OCI-LY1 (cell line): ENCODE results near the gene LPO.

Experiments used
- EZH2 ChIP-seq: fragments of 200-600 bp; sonication (generic), shearing (Covaris generic); IDR thresholded peaks from 2 replicates; pipeline ENCODE4 v1.8.0; 2017; ENCODE audit warnings: borderline replicate concordance, mixed run types, mild to moderate bottlenecking, antibody characterized with exemption, low read length, moderate library complexity, mixed read lengths
- TF ChIP-seq, protein P1 (sequence below): fragments of 200-600 bp; sonication (generic), shearing (Covaris generic); IDR thresholded peaks from 2 replicates; pipeline ENCODE4 v1.5.1; 2017; ENCODE audit warnings: mild to moderate bottlenecking, antibody characterized with exemption, low read length, moderate library complexity, mixed read lengths

DNA sequence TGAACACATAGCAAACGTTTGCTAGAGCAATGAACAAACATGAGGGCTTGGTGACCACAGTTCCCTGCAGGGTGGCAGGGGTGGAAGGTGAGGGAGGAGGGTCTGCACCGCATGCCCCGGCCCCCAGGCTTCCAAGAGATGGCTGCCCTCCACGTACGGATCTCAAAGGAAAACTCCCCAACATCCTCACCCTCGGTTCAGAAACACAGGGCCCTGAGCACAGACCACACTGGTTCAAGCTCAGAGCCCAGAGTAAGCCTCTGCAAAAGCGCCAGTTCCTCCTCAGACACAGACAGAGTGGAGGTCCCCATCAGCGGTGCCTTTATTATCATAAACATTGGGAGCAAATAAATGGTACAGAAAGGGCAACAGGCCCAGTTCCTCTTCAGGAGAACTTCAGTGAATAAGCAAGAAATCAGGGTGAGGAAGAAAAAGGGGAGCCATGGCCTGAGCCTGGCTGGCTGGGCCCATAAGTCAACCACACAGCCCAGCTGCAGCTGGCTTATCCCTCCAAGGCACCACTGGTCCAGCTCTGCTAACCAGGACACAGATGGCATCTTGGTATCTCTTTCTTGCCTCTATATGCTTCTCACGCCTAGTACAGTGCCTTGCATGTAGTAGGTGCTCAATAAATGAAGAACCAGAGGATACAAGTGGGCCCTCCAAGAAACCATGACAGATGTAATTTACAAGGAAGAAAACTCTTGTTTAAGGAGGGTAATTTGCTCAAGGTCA lies 31.3 kb downstream of the LPO start:
- TF ChIP-seq, protein P1, sequence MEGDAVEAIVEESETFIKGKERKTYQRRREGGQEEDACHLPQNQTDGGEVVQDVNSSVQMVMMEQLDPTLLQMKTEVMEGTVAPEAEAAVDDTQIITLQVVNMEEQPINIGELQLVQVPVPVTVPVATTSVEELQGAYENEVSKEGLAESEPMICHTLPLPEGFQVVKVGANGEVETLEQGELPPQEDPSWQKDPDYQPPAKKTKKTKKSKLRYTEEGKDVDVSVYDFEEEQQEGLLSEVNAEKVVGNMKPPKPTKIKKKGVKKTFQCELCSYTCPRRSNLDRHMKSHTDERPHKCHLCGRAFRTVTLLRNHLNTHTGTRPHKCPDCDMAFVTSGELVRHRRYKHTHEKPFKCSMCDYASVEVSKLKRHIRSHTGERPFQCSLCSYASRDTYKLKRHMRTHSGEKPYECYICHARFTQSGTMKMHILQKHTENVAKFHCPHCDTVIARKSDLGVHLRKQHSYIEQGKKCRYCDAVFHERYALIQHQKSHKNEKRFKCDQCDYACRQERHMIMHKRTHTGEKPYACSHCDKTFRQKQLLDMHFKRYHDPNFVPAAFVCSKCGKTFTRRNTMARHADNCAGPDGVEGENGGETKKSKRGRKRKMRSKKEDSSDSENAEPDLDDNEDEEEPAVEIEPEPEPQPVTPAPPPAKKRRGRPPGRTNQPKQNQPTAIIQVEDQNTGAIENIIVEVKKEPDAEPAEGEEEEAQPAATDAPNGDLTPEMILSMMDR: no peak
- no peak for TF ChIP-seq EZH2
